WI38 (cell line): ENCODE data around the gene MLX.

Experiments
- H3K4me3 ChIP-seq: 2 replicates; pipeline ENCODE4 v1.5.1; 2011; ENCODE audit warnings: low read depth, mild to moderate bottlenecking, control low read depth, low read length
- CTCF ChIP-seq: IDR thresholded peaks from 2 replicates; pipeline ENCODE4 v1.5.1; 2012; ENCODE audit warnings: low read depth, mild to moderate bottlenecking, control low read depth, low read length

Gene MLX

GRCh38 chr17:42547001-42547461, 19.9 kb upstream of the MLX start:
- no peak for TF ChIP-seq CTCF
- H3K4me3 ChIP-seq, result no peak overlapping the region

- no peak overlapping the region for H3K4me3 ChIP-seq
- TF ChIP-seq CTCF, result no peak
These were observed 19.2 kb upstream of the MLX start for GRCh38 chr17:42547698-42548069.

- H3K4me3 ChIP-seq, result peak overlapping the region; percentile 20; the same call in 1 of the 2 replicates
These were observed 18.6 kb upstream of the MLX start for GRCh38 chr17:42548070-42548837.

GRCh38 chr17:42548993-42549755, 17.7 kb upstream of the MLX start:
- TF ChIP-seq CTCF, result no peak
- no peak overlapping the region for H3K4me3 ChIP-seq

More at GRCh38 chr17:42548070-42548837, 18.6 kb upstream of the MLX start:
- no peak for TF ChIP-seq CTCF

GRCh38 chr17:42552736-42553135, 14.2 kb upstream of the MLX start, which contains the start of gene HSD17B1:
TSS of gene HSD17B1 (plus strand) at chr17:42552923. CDS start at chr17:42552934, 11 bp downstream.
- peak within 1 kb of the TSS; percentile 81 for H3K4me3 ChIP-seq

- H3K4me3 ChIP-seq, result peak overlapping the region; percentile 81
- TF ChIP-seq CTCF, result no peak
These were observed 13.6 kb upstream of the MLX start for GRCh38 chr17:42553161-42553818.

- H3K4me3 ChIP-seq, result peak overlapping the region; percentile 81
- TF ChIP-seq CTCF, result no peak
These were observed 13.0 kb upstream of the MLX start for GRCh38 chr17:42553866-42554249.
